Loucy (cell line): Measurements from ENCODE around the gene DHRS13.

Source experiments
- CTCF ChIP-seq: fragments of 200-600 bp; sonication (generic); conservative IDR thresholded peaks from 2 replicates; pipeline ENCODE4 v1.5.1; 2014; ENCODE audit warnings: mild to moderate bottlenecking, antibody characterized with exemption, low read length
- EZH2phosphoT487 ChIP-seq: fragments of 200-600 bp; IDR thresholded peaks from 2 replicates; pipeline ENCODE4 v1.6.1; 2018; ENCODE audit warnings: antibody characterized with exemption, mild to moderate bottlenecking, moderate library complexity, borderline replicate concordance

GRCh38 chr17:28896884-28897768 lies 5.8 kb downstream of the DHRS13 start, which contains the start of gene FLOT2:
- TF ChIP-seq EZH2phosphoT487 (no peak), CTCF (peak; percentile 30; the same call in 1 of the 2 replicates)
